ENCODE results near the gene CDIPT.

- no peak for TF ChIP-seq CTCF (IDR thresholded peaks at IDR 0.05; ENCODE audit: low read depth, low read length)
- TF ChIP-seq EZH2phosphoT487 (IDR thresholded peaks at IDR 0.05; ENCODE audit: low read depth), result no peak
These were observed 18.3 kb downstream of the CDIPT start for GRCh38 chr16:29844575-29845331.
